SU-DHL-6 (cell line): Measurements from ENCODE around the gene RDH16.
"Not testable (repeated sequence)": the region's sequence is repeated elsewhere in the genome, so short reads cannot be mapped to it uniquely, and the experiment has no call there.

ENCODE experiments used
- EZH2phosphoT487 ChIP-seq: fragments of 200-600 bp; sonication (generic), shearing (Covaris generic); conservative IDR thresholded peaks from 2 replicates; pipeline ENCODE4 v1.6.1; 2018; ENCODE audit warnings: mild to moderate bottlenecking, antibody characterized with exemption, low read length, moderate library complexity, mixed read lengths
- TF ChIP-seq, protein P1 (sequence below): fragments of 200-600 bp; sonication (generic); IDR thresholded peaks from one replicate; pipeline ENCODE4 v1.5.1; 2017; ENCODE audit warnings: antibody characterized with exemption, mild to moderate bottlenecking, low read length, moderate library complexity; ENCODE audit not compliant: insufficient read depth, poor library complexity, severe bottlenecking

- TF ChIP-seq, protein P1, sequence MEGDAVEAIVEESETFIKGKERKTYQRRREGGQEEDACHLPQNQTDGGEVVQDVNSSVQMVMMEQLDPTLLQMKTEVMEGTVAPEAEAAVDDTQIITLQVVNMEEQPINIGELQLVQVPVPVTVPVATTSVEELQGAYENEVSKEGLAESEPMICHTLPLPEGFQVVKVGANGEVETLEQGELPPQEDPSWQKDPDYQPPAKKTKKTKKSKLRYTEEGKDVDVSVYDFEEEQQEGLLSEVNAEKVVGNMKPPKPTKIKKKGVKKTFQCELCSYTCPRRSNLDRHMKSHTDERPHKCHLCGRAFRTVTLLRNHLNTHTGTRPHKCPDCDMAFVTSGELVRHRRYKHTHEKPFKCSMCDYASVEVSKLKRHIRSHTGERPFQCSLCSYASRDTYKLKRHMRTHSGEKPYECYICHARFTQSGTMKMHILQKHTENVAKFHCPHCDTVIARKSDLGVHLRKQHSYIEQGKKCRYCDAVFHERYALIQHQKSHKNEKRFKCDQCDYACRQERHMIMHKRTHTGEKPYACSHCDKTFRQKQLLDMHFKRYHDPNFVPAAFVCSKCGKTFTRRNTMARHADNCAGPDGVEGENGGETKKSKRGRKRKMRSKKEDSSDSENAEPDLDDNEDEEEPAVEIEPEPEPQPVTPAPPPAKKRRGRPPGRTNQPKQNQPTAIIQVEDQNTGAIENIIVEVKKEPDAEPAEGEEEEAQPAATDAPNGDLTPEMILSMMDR = not testable (repeated sequence)
- TF ChIP-seq EZH2phosphoT487 = not testable (repeated sequence)
These were observed 16.5 kb downstream of the RDH16 start for GRCh38 chr12:56940942-56941298.
